Stimulated activated CD4-positive, alpha-beta T cell treated with anti-CD3 and anti-CD28 coated beads, Interleukin-4, amount 100 ng/mL, for 48 hours (primary cell): ENCODE results near the gene RNF225.
"Not testable (repeated sequence)": the region's sequence is repeated elsewhere in the genome, so short reads cannot be mapped to it uniquely, and the experiment has no call there.

Experiments used
- DNase-seq, 2 donors: peaks; one replicate each; pipeline ENCODE4 v3.0.0-alpha.2; 2020; ENCODE audit warnings: low read depth in 2 of 2

Gene RNF225

DNA sequence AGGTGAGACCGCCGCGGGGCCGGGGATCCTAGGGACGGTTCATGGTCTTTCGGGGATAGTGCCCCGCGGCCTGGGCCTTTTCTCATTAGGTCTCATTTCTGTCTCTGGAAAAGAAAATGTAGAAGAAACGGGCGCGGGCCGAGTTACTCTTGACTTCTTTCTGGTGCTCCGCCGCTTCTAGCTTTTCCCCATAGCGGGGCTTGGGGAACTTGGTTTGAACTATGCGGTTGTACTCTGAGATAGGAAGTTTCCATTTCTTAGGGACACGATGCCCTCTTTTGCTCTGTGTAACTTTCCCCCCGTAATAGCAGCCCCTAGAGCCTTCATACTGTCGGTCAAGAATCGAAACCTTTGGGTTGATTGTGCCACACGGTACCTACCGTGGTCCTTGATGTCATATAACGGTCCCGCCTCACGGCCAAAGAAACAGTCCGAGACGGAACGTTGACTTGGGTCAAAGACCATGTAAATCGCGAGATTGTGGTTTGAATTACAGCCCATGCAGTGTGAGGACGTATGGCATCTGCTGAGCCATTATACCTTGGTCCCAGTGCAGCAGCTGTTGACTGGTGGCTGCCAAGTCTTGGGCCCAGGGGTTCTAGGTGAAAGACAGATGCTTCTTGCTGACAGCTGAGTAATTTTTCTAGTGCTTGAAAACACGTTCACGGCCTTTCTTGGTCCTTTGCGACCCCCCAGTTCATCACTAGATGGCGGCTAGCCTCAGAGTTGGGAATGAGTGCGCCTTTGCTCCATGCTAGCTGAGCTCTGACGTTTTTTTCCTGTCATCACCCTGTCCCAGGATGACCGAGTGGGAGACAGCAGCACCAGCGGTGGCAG, 7.9 kb upstream of the RNF225 start:
- DNase-seq: no peak

DNA sequence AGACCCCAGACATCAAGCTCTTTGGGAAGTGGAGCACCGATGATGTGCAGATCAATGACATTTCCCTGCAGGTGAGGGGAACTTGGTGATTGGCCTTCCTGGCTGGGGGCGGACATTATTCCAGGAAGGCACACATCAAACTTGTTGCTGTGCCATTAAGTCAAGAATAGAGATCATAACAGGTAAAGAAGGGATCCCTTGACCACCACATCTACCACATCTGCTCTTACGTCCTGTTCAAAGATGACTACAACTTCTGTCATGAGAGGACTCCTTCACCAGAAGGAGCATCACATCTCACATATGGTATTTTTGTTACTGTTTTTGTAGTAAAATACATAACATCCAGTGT, 7.3 kb upstream of the RNF225 start:
- no peak for DNase-seq

DNA sequence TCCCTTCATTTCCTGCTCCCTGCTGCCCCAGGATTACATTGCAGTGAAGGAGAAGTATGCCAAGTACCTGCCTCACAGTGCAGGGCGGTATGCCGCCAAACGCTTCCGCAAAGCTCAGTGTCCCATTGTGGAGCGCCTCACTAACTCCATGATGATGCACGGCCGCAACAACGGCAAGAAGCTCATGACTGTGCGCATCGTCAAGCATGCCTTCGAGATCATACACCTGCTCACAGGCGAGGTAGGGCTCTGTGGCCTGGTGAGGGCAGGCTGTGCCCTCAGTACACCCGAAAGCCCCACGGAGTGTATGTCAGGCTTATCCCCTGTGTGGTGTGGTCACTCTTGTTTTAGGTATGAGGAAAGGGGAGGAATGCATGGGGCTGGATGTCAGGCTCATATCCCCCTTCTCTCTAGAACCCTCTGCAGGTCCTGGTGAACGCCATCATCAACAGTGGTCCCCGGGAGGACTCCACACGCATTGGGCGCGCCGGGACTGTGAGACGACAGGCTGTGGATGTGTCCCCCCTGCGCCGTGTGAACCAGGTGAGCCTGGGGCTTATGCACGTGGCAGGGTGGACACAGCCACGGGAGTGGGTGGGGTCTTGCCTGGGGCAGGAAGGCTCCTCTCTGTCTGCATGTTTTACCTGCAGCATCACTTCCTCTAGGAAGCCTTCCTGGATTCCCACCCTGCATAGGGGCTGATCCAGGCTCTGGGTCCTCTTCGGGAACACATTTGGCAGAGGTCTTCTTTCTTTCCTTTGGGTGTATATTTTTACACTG, 2.3 kb upstream of the RNF225 start:
- DNase-seq: no peak

DNA sequence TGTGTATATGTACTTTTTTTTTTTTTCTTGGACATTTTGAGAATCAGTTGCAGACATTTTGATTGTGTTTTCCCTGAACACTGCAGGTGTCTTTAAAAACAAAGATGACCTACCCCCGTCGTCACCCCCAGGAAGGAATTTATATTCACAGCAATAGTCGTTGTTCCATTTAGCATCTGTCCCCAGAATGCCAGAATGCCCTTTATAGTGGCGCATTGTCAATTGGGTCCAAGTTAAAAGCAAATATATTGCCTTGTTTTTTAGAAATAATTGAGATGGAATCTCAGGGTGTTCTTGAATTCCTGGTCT, 1.8 kb upstream of the RNF225 start:
- DNase-seq: no peak

DNA sequence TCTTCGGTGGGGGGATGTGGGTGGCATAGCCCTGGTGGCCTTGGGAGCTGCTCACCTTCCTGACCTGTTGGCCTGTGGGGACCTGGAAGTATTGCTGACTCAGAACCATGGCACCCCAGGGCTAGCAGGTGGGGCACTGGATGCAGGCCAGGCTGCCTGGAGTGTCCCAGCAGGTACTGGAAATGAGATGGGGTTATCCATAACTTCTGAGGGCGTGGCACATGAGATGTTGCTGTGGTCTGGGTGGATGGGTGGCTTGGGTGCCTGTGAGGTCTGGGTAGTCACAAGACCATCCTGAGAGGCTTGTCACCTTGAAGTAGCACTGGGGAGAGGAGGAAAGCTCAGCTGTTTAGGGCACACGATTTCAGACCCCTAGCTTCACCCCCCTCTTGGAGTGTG, 636 bp upstream of the RNF225 start:
- DNase-seq: no peak

DNA sequence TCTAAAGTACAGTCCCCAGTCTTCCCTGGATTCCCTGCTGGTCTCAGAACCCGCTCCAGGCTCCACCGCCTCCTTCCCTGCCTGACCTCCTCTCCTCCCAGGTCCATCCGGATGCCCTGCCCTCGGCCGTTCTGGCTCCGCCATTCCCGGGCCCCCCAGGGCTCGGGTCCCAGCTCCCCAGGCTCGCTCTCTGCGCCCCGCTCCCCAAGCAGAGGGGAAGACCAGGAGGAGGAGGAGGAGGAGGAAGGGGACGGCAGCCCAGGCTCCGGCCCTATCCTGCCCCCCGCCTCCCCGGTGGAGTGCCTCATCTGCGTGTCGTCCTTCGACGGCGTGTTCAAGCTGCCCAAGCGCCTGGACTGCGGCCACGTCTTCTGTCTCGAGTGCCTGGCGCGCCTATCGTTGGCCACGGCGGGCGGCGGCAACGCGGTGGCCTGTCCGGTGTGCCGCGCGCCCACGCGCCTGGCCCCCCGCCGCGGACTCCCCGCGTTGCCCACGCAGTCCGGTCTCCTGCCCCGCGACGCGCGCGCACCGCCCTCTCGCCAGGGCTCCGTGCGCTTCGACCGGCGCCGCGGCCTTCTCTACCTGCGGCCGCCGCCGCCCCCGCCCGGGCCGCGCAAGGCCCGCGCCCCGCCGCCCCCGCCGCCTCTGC, 647 bp downstream of the RNF225 start:
- DNase-seq: no peak

DNA sequence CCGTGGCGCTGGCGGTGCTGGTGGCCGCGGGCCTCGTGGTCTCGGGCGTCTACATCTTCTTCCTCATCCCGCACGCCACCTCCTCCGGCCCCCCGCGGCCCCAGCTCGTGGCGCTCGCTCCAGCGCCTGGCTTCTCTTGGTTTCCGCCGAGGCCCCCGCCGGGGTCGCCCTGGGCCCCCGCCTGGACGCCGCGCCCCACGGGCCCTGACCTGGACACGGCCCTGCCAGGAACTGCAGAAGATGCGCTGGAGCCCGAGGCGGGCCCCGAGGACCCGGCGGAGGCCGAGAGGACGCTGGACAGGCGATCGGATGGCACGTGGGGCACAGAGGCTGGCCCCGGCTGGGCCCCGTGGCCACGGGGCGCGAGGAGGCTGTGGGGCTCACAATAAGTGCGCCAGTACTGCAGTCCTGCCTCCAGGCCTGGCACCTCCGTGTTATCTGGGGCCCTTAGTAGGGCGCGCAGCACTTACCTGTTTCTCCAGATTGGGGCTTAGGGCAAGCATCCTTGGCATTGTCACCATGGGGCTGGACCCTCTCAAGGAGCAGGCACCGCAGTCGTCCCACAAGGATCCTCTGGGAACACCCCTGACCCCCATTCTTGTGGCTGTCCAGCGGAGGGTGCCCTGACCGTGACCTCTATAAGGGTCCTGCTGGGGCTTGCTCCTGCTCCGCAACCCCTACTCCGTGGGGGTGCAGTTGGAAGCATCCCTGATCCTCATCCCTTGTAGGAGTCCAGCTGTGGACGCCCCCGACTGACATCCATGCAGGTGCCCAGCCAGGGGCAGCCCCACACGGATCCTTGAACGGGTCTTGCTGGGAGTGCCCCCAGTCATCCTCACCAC, 1.5 kb downstream of the RNF225 start:
- no peak for DNase-seq

DNA sequence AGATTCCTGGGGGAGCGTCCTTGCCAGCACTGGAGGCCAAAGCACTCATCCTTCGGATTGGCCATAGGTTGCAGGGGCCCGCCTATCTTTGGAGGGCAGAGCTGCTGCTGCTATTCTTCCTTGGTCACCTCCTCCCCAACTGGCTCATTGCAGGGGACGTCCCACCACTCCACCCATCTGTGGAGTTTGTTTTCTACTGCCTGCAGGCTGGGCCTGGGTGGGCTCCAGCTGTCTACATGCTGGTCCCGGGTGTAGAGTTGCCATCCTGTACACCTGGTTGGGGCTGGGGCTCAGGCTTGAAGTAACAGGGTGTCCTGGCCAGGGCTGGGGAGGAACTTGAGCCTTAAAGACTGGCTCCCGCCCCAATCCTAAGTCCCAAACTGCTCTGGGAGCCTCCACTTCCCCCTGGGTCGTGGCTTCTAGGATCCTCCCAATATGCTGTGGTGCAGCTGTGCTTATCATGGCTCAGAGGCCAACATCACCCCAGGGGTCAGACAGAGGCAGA, 2.1 kb downstream of the RNF225 start:
- DNase-seq: no peak

DNA sequence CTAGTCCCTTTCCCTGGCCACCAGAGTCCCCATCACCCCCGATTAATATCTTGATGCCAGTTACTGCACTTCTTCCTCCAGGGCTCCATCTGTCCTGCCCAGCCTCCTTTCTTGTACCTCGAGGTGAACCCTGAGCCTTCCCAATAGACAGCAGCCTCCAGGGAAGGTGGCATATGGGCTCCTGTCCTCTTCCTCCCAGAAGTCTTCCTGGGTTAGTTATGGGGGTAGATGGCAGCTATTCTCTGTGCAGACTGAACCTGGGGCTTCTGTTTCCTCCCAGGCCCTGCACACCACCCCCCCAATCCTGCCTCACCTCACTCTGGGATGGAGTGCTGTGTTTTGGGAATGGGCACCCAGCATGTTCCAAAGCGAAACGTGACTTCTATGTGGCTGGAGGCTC, 2.6 kb downstream of the RNF225 start:
- DNase-seq: no peak

DNA sequence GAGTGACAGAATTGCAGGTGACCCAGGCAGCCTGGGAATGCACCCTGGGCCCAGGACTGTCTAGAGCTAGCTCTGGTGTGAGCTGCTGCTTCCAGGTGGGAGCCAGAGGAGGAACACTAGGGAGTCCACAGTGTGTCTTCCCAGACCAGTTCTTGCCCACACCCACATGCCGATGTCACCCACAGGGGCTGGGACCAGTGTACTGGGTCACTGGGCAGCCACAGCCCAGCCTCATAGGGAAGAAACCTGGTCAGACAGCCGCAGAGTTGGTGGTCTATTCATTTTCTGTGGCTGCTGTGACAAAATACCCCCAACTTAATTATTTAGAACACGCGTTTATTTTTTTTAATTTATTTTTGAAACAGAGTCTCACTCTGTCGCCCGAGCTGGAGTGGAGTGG, 3.1 kb downstream of the RNF225 start:
- no peak for DNase-seq

DNA sequence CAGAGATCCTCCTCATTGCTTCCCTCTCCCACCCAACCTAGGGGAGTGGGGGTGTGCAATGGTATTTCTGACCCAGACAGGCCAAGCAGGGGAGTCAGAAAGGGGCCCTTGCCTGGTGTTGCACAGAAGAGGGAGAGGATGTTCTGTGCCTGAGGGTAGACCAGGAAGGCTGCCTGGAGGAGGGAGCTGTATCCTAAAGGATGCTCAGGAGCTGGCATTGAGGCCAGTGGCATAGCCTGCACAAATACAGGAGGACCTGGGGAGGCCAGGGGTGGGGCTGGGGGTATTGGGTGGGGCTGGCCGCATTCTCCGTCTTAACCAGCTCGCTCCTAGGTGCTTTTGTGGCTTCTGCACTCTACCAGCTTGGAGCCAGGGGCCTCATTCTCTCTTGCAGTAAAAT, 4.4 kb downstream of the RNF225 start:
- DNase-seq: no peak

DNA sequence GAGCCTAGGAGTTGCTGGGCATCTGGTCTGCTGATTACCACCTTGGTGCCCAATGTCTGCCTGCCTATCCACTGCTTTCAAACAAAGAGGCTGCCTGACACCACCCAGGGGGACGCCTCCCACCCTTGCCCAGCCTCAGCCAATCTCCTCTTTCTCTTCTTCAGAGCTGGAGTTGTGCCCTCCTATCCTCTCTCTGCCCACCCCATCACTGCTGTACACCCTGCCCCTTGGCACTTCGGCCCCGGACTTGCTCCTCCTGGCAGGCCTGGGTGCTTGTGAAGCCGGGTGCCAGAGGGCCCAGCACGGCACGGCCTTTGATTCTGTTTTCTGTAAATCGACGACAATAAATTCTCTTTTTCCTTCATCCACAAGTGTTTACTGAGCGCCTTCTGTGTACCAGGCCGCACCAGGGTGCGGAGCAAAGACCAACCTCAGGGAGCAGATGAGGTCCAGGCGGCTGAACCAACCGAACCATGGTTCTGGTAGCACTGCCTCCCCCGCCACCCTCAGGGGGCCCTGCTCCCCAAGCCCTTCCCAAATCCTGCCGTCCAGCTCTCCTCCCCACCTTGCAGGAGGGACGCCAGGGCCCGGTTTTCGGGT, 5.0 kb downstream of the RNF225 start:
- no peak for DNase-seq

DNA sequence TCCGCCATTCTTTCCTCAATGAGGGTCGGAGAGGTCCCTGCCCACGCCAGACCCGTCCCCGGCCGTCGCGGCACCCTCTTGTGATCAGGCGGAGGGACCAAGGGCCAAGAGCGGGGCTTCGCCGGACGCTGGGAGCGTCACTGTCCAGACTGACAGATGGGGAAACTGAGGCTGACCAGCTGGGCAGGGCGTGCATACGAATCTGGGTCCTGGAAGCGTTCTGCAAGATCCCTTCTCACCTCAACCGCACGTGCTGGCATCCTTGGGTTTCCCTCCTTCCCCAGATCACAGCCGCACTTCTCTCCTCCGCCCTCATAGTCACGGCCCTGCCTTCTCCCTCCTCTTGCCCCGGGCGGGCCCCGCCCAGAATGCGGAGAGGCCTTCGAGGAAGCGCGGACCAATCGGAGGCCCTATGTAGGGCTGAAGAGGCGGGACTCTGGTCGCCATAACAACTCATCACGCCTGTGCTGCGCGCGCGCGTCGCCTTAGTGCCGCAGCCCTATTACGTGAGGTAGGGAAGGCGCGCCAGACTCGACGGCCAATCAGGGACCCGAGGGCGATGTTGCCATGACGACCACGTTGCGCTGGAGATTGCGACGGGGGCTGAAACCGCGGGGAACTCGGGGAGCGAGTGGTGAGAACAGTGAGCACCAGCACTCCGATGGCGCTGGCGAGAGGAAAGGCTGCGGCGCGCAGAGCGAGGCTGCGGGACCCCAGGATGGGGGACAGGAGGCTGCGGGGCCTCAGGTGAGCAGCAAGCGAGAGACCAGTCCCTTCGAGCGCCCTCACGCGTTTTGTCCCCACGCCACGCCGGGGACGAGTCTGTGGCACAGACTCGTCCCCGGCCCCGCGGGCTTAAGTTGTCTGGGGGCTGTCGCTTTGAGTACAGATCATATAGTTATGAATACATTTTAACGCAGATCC, 5.7 kb downstream of the RNF225 start:
- peak; percentile 98 to 99 for DNase-seq

DNA sequence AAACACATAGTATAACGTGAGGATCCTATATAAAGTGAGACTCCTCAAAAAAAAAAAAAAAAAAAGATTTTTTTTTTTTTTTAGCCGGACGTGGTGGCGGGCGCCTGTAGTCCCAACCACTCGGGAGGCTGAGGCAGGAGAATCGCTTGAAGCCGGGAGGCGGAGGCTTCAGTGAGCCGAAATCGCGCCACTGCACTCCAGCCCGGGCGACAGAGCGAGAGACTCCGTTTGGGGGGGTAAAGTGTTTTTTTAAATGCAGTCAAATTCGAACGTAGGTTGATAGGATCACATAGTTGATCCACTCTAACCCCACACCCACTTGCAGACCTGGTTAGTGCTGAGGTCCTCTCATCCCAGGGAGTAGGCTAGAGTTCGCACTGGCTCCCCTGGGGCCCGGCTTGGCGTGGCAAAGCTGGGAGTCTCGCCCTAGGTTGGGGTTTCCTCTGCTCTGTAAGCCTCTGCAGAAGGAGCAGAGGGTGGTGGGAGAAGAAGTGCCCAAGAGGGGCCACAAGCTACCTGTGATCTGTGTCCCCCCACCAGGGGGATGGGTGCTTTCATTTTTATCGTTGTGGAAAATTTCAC, 6.5 kb downstream of the RNF225 start:
- DNase-seq: no peak

DNA sequence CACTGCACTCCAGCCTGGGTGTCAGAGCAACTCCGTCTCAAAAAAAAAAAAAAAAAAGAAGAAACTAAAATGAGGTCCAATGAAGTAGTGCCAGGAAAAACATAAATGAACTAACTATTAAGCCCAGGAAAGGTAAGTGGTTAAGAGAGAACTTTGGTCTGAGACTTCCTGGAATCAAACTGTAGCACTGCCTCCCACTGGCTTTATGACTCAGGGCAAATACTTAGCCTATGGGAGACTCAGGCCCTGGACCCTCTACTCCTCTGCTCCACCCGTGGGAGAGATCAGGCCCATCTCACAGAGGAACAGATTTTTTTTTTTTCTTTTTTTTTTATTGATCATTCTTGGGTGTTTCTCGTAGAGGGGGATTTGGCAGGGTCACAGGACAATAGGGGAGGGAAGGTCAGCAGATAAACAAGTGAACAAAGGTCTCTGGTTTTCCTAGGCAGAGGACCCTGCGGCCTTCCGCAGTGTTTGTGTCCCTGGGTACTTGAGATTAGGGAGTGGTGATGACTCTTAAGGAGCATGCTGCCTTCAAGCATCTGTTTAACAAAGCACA, 8.5 kb downstream of the RNF225 start:
- DNase-seq: not testable (repeated sequence)

DNA sequence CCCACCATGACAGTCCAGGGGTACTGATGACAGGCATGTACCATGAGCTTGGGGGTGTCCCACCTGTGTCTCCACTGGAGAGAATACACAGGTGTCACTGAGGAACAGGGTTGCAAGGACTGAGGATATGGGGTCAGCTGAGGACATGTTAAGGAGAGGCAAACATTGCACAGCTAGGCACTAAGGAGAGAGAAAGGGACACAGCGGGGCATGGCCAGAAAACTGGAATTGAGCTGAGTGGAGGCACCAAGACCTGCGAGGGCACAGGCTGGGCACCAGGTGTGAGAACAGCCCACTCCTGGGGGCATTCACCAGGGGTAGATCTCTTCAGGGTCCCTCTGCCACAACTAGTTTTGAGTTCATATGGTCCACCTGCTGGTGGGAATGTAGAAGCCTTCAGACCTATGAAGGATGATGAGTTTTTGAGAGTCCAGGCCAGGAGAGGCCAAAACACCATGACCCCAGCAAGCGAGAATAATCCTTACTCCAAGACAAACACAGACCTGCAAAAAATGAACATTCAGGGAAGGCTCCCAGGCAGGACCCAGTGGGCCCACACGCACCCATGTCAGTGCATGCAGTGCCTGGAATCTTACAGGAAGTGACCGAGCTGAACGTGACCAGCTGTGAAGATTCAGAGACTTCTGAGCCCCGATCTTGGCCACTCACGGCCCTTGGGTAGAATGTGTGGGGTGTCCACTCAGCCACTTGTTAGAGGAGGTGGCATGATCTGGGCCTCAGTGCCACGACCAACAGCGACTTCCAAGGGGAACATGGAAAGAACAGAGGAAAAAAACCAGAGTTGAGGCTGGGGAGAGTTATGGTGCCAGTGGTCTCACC, 11.6 kb downstream of the RNF225 start:
- DNase-seq: no peak

DNA sequence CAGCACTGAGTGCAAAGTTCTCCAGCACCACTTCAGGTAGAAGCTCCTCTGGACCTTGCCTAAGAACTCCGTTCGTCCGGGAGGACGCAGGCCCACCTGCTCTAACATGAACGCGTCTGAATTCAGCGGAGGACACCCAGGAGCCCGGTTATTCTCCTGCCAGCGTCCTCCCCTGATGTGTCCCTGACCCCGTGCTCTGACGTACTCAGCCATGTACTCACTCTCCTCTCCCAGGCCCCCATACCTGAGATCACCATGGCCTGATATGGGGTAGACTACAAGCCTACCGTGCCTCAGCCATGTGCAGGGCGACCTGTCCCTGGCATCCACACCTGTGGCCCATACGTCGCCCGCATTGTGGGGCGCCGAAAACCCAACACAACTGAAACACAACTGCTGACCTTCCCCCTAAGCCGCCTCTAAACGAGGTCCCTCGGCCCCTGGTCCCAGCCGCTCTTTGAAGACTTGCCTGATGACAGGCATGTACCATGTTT, 12.2 kb downstream of the RNF225 start:
- no peak for DNase-seq

DNA sequence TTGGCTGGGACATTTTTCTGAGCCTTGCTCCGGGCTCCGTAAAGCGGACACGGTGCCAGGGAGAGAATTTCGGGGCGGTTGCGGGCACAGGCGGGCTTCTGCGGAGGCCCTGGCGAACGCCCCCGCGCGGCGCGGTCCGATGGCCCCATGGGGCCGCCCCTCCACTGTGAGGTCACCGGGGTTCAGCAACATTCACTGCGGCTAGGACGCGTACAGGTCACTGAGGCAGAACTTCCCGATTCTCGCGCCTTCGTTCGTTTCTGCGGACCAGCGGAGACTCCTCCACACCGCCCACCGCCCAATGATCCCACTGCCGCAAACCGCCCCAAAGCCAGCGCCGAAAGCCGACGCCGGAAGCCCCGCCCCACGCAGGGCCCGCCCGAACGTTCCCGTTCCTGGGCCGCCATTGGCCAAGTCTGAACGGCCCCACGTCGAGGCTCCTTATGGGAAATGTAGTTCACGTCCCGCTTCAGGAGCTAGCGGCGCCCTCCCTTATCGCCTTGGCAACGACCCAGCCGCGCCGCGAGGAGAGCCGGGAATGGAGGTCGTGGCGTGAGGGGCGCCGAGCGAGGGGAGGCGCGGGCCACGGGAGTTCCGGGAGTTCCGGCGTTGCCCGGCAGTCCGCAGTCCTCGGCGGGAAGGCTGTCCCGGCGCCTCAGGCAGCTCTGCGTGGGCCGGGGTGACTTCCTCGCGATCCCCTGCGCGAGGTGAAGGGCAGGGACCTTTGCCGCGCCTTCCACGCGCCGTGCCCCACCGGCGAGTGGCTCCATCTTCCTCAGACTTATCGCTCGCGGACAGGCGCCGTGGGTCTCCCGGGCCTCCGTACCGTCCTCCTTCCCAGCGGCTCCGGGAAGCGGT, 12.9 kb downstream of the RNF225 start, which contains the start of gene ZNF584:
Gene ZNF584, plus strand, starts transcription at position 498 of the 858 bp plus-strand sequence. CDS start 499 bp downstream, outside the sequence.
- peak; percentile 90 to 93 for DNase-seq
